Hematopoietic multipotent progenitor cell (in vitro differentiated cells): ENCODE data around the gene KRTAP17-1. TPM values are rescaled to one million over a fixed set of nuclear protein-coding genes. Genes with fewer than 3 reads are reported as not detected.
A peak's percentile ranks its signal among the peaks of the same experiment; 100 is the strongest.

ENCODE experiments used
- DNase-seq, 3 donors: peaks; one replicate each; pipeline ENCODE4 v3.0.0-alpha.2; 2011 to 2015; ENCODE audit warnings: low read depth in 2 of 3, low spot score in 2 of 3
- total RNA-seq: library from RNA; depleted of rRNA; stranded (reverse); fragments of >200 nt; gene quantifications from one replicate; pipeline ENCODE4 v1.2.3, GENCODE V29; 2012

The KRTAP17-1 gene
- total RNA-seq, 1 donor, result not detected

DNA sequence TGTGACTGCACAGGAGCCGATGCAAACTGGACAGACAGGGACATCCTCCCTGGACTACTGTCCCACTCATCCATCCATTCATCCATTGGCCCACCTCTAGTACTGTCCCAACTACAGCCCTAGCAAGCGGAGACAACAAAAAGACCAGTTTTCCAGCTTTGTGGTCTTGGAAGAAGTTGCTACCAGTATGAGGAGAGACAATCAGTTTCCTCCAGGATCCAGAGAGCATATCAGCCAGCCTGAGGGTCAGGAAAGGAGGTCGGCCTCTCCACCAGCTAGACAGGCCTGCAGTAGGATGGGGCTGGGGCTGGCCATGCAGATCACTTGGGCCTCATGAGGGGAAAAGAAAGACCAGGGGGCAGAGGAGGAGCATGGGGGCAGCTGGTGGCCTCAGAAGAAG, 18.3 kb upstream of the KRTAP17-1 start:
- no peak for DNase-seq

DNA sequence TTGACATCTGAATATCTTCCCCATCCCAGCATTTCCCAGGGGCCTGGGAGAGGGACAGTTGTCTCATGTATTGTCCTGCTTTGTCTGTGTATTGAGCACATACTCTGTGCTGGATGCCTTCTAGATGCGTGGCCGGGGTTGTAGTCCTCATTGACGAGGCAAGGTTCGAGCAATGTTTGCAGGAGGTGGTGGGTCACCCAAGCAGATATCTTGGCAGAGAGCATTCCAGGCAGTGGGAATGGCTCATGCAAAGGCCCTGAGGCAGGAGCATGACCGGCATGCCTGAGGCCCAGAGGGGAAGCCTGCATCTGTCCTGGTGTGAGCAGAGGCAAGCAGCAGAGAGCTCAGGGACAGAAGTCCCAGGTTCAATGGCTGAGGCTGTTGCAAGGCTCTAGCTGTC, 17.6 kb upstream of the KRTAP17-1 start:
- DNase-seq, result no peak

DNA sequence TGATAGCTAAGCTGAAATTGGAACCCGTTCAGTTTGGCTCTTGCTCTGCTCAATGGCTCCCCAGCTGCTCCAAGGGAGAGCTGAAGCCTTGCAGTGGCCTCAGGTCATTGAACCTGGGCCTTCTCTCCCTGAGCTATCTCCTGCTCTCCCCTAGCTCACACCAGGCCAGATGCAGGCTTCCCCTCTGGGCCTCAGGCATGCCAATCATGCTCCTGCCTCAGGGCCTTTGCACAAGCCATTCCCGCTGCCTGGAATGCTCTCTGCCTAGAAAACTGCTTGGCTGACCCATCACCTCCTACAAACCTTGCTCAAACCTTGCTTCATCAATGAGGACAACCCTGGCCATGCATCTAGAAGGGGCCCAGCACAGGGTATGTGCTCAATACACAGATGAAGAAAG, 16.7 kb upstream of the KRTAP17-1 start:
- DNase-seq, result no peak

DNA sequence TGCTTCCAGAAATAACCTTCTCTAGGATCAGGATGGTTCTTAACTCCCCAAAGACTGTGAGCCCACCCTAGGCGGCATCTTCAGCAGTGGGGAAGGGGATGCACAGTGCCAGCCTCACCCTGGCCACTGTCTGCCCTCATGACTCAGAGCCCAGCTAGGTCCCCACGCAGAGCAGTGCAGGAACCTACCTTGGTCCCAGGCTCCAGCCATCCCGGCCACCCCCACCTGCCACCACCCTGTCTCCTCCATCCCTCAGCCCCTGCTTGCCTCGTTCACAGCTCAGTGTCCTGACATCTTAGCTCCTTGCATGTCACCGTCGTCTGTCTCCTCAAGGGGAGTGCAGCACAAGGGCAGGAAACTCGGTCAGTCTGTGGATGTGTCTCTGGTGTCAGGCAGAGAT, 16.1 kb upstream of the KRTAP17-1 start:
- no peak for DNase-seq

DNA sequence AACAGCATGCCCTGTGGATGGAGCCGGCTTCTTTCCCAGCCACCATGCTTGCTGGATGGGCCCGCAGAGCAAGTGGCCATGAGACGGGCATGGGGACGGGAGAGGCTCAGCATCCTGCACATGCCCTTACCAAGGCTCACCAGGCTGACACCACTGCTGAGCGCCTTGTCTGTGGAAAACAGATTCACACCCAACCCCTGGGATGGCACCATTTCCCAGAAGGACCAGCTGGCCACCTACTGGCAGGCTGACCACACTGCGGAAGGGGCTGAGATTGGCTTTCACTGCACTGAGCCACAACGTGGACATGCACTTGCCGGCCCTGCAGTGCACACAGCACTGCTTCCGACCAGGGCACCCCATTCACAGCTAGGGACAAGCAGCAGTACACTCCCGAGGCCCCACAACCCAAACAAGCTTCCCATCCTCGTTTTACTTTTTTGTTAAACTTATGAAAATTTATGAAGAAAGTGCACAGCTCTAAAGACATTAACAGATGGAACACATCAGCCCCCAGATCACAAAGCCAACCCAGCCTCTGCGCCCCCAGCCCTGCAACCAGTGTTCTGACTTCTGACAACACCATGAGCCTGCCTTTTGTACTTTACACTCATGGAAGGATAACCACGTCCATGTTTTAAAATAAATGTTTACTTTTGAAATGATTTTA, 13.9 kb upstream of the KRTAP17-1 start:
- peak in 2 of 3 donors; percentile 14 to 41 for DNase-seq

DNA sequence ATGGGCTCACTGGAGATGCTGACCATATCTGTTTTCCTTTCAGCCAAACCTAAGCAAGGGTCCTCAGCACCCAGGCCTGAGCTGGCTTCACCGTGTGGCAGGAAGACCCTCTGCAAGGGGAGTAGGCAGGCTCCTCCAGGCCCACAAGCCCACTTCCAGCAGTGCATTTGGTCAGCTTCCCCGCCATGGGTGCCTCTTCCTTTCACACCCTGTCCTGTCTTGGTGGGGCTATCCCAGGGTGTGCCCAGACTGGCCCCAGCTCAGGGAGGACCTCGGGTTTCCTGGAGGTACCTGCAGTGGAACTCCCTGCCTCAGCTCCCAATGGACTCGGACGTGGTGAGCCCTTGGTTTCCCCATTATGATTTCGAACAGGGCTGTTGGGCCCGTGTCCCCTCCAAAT, 12.7 kb upstream of the KRTAP17-1 start:
- no peak for DNase-seq

DNA sequence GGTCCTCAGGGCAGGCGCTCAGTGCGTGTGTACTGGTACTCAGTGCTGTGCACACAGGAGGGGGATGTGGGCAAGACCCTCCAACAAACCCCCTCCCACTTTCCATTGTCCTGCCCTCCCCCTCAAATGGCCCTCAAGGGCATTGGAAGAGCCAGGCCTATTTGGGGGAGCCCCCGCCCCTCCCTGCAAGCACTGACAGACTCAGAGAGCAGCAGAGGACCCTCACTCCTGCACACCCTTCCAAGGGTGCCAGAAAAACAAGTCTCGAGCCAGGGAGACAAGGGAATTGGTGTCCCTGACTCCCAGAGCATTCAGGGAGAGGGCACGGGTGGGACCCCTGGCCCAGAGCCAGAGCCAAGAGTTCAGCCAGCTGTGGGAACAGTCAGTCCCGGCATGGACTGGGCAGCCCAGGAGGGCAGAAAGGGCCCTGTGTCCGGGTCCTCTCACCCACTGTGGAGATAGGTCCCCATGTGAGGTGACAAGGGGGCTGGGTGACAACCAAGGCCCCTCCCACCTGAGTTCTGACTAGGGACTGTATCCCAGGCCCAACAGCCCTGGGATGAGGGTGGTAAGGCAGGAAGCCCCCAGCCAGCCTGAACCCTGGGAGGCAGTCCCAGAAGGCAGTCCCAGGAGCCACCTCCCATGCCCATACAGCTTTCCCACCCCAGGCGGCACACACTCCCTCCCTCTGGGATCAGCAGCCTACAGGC, 12.1 kb upstream of the KRTAP17-1 start:
- no peak for DNase-seq

DNA sequence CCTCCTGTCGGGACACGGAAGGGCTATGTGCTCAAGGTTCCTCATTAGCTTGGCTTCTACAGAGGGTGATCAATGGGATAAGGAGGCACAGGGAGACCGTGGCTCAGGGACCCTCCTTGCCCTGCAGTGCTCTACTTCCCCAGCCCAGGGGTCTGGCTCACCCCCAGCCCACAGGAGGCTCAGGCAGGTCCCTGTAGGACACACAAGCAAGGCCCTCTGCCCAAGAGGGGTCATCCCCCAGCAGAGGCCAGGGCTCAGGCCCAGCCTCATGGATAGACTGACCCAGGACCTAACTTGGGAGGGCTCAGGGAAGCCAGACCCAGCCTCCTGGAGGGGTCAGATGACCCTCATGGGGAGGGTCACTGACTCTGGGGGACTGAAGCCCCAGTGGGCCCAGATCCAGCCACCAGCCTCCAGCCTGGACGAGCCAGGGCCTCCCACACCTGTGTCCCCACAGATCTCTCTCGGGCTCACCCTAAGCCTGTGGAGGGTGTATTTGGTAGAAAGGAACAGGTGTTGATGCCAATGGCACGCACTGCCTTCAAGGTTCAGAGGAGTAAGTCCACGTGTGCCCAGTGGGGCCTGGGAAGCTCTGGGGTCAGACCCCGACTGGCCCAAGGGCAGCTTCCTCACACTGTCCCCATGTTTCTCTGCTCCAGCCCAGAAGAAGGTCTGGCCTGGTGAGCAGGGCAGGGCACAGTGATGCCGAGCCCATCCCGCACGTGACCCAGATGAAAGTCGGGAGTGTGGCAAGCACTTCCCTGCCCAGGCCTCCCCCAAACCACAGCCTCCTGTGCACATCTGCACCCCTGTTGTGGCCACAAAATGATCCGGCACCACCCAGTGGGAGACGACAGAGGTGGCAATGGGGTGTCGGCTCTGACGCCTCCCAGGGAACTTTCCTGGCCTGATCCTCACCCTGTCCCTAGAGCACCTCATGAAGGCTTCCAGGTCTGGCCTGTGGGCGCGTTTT, 10.9 kb upstream of the KRTAP17-1 start:
- DNase-seq, result peak in 1 of 3 donors; percentile 13

DNA sequence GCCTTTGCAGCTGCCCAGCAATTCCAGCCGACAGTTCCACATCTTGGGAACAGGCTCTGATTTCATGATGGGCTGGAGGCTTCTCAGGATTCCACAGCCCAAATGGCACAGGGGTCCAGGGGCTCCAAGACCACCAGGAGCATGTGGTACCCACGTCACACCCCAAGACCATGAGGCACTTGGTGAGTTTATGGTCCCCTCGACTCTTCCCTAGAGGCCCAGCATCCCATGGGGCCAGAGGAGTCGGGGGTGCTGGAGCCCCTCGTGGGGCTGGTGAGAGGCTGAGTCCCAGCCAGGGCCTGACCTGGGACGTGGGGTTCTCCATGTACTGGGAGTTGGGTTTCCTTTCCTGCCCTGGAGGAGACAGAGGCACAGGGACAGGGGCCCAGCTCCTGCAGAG, 10.1 kb upstream of the KRTAP17-1 start:
- DNase-seq, result no peak

DNA sequence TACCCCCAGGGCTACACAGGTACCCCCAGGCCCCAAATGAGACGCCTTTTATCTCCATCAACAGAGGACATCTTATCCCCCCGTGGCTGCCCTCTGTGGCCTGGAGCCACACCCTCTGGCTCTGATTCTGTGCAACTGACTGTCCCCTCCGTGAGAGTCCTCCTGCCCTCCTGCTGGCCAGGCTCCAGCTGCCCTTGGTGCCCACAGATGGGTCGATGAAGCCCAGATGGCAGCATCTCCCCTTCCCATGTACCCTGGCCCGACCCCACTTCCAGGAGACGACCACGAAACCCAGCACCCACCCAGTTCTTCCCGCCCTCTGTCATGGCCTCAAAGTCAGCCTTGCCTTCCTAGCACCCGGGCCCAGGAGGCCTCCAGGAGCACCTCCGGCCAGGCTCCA, 9.6 kb upstream of the KRTAP17-1 start:
- DNase-seq, result no peak

DNA sequence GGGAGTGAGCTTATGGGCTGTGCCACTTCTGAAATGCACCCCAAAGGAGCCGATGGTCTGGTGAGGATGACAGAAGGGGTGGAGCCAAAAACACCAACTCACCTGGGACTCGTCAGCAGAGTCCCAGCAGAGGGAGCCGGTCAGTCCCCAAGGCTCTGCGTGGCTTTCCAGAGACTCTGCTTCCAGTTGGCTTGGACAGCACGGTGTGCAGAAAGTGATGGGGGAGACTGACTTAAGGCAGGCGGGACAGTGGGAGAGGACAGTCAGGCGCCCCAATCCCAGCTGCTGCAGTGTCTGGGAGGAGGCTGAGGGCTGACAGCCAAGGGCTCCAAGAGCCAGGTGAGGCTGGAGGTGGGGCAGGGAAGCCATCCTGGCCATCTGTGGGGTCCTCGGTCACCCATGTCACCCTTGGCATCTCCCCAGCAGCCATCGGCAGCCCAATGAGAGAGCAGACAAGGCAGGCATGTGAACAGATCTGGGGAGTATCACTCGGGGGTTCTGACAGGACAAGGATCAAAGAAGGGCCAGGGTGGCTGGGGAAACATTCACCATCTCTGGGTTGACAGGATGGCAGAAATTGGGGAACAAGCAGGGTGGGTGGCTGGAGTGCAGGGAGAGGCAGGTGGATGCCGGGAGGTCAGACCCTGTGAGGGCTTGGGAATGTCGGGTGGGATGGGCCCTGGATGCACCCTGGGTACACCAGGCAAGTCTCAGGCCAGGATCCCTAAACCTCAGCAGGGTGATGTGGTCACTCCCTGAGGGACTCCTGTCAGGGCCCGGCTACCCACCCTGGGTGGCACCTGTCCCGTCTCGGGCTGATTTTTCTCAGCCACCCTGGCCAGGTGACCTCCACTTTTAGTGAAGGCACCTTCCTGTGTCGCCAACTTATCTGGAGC, 8.9 kb upstream of the KRTAP17-1 start:
- no peak for DNase-seq

DNA sequence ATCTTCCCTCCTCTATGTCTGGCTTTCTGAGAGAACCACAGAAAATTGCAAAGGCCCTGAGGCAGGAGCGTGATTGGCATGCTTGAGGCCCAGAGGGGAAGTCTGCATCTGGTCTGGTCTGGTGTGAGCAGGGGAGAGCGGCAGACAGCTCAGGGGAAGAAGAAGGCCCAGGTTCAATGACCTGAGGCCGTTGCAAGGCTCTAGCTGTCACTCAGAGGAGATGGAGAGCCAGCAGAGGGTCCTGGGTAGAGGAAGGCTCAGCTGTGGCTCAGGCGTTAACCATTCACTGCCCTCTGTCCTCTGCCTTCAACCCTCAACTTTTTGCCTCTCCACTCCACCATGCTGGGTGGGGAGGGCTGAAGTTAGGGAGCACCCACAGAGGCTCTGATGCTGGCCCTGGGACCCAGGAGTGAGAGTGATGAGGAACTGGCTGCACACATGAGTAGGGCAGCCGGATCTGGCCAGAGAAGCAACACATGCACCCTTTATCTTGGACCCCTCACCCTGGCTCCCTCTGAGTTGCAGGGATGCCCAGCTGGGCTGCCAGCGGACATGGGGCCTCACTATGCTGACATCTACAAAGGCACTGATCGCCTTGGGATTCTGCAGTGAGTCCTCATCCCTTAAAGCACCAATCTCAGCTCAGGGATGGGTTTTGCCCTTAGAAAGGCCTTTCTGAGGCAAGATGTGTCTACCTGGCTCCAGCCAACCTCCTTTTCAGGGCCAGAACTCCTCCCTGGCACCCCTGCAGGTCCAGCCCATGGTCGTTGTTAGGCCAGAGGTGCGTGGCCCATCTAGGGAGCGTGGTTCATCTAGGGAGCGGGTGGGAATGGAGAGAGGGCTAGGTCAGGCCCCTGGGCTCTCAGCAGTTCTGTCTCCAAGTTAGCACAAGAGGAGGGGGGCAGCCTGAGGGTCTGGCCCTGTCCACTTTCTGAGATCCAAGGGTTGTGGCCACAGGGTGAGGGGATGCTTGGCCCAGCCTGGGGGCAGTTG, 7.7 kb upstream of the KRTAP17-1 start:
- no peak for DNase-seq

DNA sequence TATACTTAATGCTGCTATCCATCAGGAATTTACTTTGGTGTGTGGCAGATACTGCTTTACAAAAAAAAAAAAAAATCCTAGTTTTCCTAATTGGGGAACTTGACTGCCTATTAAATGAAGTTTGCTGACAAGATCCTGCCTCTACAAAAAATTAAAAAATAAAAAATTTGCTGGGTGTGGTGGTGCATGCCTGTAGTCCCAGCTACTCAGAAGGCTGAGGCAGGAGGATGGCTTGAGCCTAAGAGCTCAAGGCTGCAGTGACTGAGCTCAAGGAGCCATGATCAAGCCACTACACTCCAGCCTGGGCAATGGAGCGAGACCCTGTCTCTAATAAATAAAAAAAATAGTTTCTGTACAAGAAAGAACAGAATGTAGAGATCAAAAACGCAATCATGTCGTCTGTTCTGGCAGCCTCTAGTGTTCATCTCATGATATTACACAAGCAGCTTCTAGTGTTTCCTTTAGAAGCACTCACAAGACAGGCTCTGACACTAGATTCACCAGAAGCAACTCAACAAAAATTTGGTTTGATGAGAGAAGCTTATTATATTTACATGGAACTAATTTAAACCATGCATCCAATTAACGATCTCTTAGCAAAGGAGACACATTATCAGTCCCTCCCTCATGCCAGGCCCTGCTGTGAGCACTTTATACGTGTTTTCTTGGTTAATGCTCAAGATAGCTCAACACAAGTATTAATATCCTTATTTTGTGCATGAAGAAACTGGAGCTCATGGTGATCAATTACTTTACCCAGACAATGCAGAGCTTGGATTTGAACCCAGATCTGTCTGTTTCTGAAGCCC, 6.8 kb upstream of the KRTAP17-1 start:
- DNase-seq, result peak in 2 of 3 donors; percentile 43 to 73

DNA sequence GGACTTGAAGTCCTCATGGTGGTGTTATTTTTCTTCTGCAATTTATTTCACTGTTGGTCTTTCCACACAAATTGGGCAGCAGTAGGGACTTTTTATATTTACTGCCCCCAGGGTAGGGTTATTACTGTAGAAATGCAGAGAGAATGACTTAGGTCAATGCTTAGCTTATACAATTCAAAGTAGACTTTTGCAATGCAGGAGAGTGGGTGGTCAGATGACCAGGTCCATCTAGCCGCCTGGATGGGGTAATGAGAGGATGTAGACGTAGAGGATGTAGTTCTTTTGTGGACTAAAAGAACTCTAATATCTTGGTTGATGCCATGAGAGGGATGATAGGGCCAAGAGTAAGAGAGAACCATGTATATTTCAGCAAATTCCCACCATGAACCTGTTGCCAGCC, 2.7 kb upstream of the KRTAP17-1 start:
- no peak for DNase-seq

DNA sequence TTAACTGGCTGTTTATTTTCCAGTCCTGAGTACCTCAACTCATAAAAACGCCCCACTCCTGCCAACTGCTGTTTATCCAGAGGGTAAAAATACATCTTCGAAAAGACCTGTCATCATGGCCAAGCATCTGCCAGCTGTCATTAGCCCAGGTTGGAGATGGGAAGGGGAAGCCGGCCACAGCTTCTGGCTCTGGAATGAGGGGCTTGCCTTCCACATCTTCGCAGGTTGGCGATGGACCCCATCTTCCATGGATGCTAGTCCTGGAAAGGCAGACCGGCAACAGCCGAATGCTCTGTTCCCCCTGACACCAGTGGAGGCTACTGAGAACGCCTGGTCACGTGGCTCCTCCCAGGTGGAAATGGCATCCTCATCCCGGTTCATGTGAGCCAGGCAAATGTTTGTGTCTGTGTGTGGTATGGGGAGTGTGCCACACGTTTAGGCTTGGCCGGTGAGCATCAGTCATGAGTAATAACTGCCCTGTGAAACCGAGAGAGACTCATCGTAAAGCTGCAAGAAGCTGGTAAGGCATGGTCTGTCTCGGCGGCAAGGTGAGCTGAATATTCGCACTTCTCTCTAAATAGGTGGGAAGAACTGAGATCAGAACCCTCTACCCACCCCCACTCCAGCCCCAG, 420 bp upstream of the KRTAP17-1 start:
- DNase-seq, result no peak

DNA sequence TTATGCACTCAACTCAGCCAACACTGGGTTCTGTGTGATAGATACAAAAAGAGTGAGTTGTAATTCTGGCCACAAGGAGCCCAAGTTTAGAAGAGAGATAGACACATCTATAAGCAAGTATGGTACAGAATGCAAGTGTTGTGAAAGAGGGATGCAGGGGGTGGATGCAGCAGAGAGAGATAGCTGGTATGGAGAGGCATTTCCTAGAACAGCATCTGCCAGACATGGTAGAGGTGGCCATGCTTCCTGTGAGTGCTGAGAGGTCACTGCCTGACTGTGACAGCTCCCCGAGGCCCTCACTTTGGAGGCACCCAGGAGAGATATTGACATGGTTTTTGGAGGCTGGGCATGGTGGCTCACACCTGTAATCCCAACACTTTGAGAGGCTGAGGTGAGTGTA, 4.4 kb downstream of the KRTAP17-1 start:
- no peak for DNase-seq

DNA sequence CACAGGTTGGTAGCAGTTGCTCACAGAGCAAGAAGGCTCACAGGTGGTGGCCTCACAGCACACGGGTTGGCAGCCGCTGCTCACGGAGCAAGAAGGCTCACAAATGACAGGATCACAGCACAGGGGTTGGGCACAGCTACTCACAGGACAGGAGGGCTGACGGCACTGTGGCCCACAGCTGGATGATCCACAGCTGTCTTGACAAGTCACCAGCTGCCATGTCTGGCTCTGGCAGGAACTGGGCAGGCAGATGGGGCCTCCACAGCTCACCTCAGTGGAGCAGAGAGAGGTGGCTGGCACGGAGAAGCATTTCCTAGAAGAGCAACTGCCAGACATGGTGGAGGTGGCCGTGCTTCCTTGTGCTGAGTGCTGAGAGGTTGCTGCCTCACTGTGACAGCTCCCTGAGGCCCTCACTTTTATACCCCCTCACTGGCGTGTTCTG, 6.6 kb downstream of the KRTAP17-1 start, which contains the start of gene KRTAP16-1:
Gene KRTAP16-1, minus strand, starts transcription at position 392 of the 442 bp plus-strand sequence. Its CDS starts 56 bp downstream, at position 336.
- peak in 1 of 3 donors; percentile 95 for DNase-seq
